WTC11 (cell line): ENCODE results near the gene BMP6.

Experiments
- TF ChIP-seq, protein P1 (sequence below): fragments of 200-600 bp; IDR thresholded peaks from 2 replicates; pipeline ENCODE4 v1.8.0; 2022; ENCODE audit warnings: antibody characterized with exemption
- TF ChIP-seq, protein P2 (sequence below): sonication (generic); formaldehyde crosslinking; IDR thresholded peaks from 2 replicates; pipeline ENCODE4 v1.8.0; 2022; ENCODE audit warnings: mild to moderate bottlenecking, missing genetic modification reagents

DNA sequence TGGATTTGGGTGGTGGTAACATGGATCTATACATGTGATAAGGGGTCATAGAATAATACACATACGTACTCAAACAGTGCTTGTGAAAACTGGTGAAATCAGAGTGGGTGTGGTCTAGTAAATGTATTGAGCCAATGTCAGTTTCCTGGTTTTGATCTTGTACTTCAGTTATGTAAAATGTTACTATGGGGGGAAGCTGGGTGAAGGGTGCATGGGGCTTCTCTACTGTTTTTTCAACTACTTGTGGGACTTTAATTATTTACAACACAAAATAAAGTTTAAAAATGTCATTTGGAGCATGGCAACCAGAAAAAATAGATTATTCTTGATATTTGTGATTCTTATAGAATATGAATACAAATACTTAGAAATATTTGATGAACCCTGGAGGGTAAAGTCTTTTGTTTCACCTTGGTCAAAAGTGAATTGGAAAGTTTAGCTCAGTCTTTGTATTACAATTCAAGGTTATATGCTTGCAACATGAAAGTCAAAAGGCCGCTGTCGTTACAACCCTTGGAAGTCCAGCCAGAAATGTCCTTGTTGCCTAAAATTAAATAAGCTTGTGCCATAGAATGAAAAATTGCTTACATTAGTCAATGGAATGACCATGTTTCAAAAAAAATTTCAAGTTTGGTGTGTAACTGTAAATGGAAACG is 110.6 kb downstream of the BMP6 start:
- TF ChIP-seq, protein P1, sequence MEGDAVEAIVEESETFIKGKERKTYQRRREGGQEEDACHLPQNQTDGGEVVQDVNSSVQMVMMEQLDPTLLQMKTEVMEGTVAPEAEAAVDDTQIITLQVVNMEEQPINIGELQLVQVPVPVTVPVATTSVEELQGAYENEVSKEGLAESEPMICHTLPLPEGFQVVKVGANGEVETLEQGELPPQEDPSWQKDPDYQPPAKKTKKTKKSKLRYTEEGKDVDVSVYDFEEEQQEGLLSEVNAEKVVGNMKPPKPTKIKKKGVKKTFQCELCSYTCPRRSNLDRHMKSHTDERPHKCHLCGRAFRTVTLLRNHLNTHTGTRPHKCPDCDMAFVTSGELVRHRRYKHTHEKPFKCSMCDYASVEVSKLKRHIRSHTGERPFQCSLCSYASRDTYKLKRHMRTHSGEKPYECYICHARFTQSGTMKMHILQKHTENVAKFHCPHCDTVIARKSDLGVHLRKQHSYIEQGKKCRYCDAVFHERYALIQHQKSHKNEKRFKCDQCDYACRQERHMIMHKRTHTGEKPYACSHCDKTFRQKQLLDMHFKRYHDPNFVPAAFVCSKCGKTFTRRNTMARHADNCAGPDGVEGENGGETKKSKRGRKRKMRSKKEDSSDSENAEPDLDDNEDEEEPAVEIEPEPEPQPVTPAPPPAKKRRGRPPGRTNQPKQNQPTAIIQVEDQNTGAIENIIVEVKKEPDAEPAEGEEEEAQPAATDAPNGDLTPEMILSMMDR = no peak
- TF ChIP-seq, protein P2, sequence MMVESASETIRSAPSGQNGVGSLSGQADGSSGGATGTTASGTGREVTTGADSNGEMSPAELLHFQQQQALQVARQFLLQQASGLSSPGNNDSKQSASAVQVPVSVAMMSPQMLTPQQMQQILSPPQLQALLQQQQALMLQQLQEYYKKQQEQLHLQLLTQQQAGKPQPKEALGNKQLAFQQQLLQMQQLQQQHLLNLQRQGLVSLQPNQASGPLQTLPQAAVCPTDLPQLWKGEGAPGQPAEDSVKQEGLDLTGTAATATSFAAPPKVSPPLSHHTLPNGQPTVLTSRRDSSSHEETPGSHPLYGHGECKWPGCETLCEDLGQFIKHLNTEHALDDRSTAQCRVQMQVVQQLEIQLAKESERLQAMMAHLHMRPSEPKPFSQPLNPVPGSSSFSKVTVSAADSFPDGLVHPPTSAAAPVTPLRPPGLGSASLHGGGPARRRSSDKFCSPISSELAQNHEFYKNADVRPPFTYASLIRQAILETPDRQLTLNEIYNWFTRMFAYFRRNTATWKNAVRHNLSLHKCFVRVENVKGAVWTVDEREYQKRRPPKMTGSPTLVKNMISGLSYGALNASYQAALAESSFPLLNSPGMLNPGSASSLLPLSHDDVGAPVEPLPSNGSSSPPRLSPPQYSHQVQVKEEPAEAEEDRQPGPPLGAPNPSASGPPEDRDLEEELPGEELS = no peak
